Testis (tissue), 2 donors: ENCODE data around the gene PERM1.

Experiments
- POLR2A ChIP-seq: fragments of 450-650 bp; IDR thresholded peaks from one replicate; pipeline ENCODE4 v1.6.1; 2017; ENCODE audit warnings: antibody characterized with exemption, mild to moderate bottlenecking, moderate library complexity
- TF ChIP-seq, protein P1 (sequence below), 3 experiments: fragments of 450-650 bp in 2 of 3; fragments of 200-600 bp in 1 of 3; sonication (generic) in 1 of 3; IDR thresholded peaks; one replicate each; pipeline ENCODE4 v1.5.1; 2016 to 2019; ENCODE audit warnings: antibody characterized with exemption in 3 of 3, mild to moderate bottlenecking in 2 of 3, moderate library complexity in 1 of 3

DNA sequence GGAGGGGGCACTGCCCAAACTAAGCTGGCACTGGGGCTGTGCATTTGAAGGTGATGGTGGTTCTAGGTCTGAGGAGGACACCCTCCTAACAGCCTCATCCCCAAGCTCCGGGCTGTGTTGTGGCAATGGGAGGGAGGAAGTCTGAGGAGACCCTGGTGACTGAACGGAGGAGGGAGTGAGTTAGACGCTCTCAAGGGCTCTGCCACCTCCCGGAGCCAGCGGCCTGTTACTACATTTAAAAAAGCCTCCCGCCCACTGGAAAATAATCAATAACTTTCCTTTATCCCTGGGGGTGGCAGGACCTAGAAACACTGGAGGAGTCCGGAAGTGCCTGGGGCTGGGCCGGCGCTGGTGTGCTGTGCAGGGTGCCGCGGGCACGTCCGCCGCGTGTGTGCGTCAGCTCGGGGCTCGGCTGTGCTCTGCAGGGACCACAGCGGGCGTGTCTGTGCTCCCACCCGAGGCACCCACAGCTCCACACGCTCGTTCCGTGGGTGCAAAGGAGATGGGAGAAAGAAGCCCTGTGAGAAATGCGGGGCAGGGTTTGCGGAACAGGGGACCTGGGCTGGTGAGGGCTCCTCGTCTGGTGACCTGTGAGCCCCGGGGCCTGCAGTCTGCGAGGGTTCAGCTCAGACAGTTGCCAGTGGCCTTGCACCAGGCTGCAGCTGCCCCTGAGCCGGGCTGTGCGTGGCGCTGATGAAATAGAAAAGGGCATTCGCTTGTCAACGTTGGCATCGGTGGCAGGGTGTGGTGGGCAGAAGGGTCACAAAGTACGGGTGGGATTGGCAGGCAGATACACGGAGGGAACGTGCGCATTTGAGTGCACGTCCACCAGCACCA is 52.9 kb downstream of the PERM1 start:
- TF ChIP-seq, protein P1, sequence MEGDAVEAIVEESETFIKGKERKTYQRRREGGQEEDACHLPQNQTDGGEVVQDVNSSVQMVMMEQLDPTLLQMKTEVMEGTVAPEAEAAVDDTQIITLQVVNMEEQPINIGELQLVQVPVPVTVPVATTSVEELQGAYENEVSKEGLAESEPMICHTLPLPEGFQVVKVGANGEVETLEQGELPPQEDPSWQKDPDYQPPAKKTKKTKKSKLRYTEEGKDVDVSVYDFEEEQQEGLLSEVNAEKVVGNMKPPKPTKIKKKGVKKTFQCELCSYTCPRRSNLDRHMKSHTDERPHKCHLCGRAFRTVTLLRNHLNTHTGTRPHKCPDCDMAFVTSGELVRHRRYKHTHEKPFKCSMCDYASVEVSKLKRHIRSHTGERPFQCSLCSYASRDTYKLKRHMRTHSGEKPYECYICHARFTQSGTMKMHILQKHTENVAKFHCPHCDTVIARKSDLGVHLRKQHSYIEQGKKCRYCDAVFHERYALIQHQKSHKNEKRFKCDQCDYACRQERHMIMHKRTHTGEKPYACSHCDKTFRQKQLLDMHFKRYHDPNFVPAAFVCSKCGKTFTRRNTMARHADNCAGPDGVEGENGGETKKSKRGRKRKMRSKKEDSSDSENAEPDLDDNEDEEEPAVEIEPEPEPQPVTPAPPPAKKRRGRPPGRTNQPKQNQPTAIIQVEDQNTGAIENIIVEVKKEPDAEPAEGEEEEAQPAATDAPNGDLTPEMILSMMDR (IDR thresholded peaks at IDR 0.05): no peak
- TF ChIP-seq POLR2A: no peak
